GM19239 (cell line): ENCODE data around the gene MFGE8.
"Not testable (repeated sequence)": the region's sequence is repeated elsewhere in the genome, so short reads cannot be mapped to it uniquely, and the experiment has no call there.

Experiments
- DNase-seq: peaks from one replicate; pipeline ENCODE4 v3.0.0; 2011; ENCODE audit warnings: low spot score; ENCODE audit not compliant: insufficient read length
- FAIRE-seq: peaks from 2 replicates; lab custom pipeline; 2011; peaks lifted over from hg19 to GRCh38; lab: Jason Lieb, UNC

MFGE8 gene

GRCh38 chr15:88913017-88913849, at the start of gene MFGE8:
Gene MFGE8, minus strand, starts transcription at chr15:88913379. Its CDS starts 60 bp downstream, at chr15:88913319.
- FAIRE-seq (peak; percentile 84), DNase-seq (peak; percentile 61)

- FAIRE-seq = no peak
These were observed 46.3 kb upstream of the MFGE8 start for GRCh38 chr15:88959445-88959844.

GRCh38 chr15:88956906-88957305, 43.7 kb upstream of the MFGE8 start:
- DNase-seq (no peak), FAIRE-seq (no peak)

More at GRCh38 chr15:88959445-88959844, 46.3 kb upstream of the MFGE8 start:
- DNase-seq = no peak

- FAIRE-seq (no peak), DNase-seq (no peak)
These were observed 43.1 kb upstream of the MFGE8 start for GRCh38 chr15:88956263-88956662.

- DNase-seq (no peak), FAIRE-seq (no peak)
These were observed 41.5 kb upstream of the MFGE8 start for GRCh38 chr15:88954431-88955277.

- no peak for DNase-seq
- no peak for FAIRE-seq
These were observed 37.5 kb upstream of the MFGE8 start for GRCh38 chr15:88950600-88951160.

GRCh38 chr15:88949734-88950400, 36.7 kb upstream of the MFGE8 start:
- FAIRE-seq (peak; percentile 73), DNase-seq (no peak)

- DNase-seq (no peak), FAIRE-seq (no peak)
These were observed 27.0 kb upstream of the MFGE8 start for GRCh38 chr15:88940110-88940675.

- DNase-seq (no peak), FAIRE-seq (no peak)
These were observed 26.3 kb upstream of the MFGE8 start for GRCh38 chr15:88939486-88939806.

- FAIRE-seq = no peak
These were observed 25.8 kb upstream of the MFGE8 start for GRCh38 chr15:88938802-88939485.

GRCh38 chr15:88934449-88934848, 21.3 kb upstream of the MFGE8 start:
- FAIRE-seq, DNase-seq: not testable (repeated sequence)

More at GRCh38 chr15:88938802-88939485, 25.8 kb upstream of the MFGE8 start:
- DNase-seq = no peak

GRCh38 chr15:88932875-88933330, 19.7 kb upstream of the MFGE8 start:
- DNase-seq = no peak
- no peak for FAIRE-seq

- no peak for DNase-seq
- FAIRE-seq = no peak
These were observed 19.2 kb upstream of the MFGE8 start for GRCh38 chr15:88932271-88932874.

GRCh38 chr15:88930579-88930978, 17.4 kb upstream of the MFGE8 start:
- FAIRE-seq = no peak
- no peak for DNase-seq

GRCh38 chr15:88929358-88930098, 16.3 kb upstream of the MFGE8 start:
- not testable (repeated sequence) for FAIRE-seq

GRCh38 chr15:88928192-88928591, 15.0 kb upstream of the MFGE8 start:
- FAIRE-seq, DNase-seq: not testable (repeated sequence)

More at GRCh38 chr15:88929358-88930098, 16.3 kb upstream of the MFGE8 start:
- DNase-seq = not testable (repeated sequence)

GRCh38 chr15:88925648-88926047, 12.5 kb upstream of the MFGE8 start:
- not testable (repeated sequence) for DNase-seq, FAIRE-seq

- not testable (repeated sequence) for FAIRE-seq, DNase-seq
These were observed 7.8 kb upstream of the MFGE8 start for GRCh38 chr15:88920892-88921435.
